Peyer's patch (tissue), 4 donors: Measurements from ENCODE around the gene KCNJ5. TPM values are rescaled to one million over a fixed set of nuclear protein-coding genes. Genes with fewer than 3 reads are reported as not detected.

Experiments used
- DNase-seq, 3 donors: peaks; one replicate each; pipeline ENCODE4 v3.0.0-alpha.2; 2017 to 2019
- H3K27ac ChIP-seq, 4 donors: fragments of 200-600 bp; sonication (generic); one replicate each; pipeline ENCODE4 v1.5.1; 2016 to 2019
- H3K27me3 ChIP-seq, 2 donors: fragments of 200-600 bp; sonication (generic); one replicate each; pipeline ENCODE4 v1.5.1; 2019
- H3K36me3 ChIP-seq, 3 donors: fragments of 200-600 bp; sonication (generic); one replicate each; pipeline ENCODE4 v1.5.1; 2016 to 2019
- H3K4me1 ChIP-seq, 4 donors: fragments of 200-600 bp; sonication (generic); one replicate each; pipeline ENCODE4 v1.5.1; 2016 to 2019
- H3K4me3 ChIP-seq, 4 donors: fragments of 200-600 bp; sonication (generic); 1 replicate in 3 of 4; 2 replicates in 1 of 4; pipeline ENCODE4 v1.5.1; 2016 to 2019; ENCODE audit warnings: mild to moderate bottlenecking in 1 of 4
- H3K9me3 ChIP-seq, 4 donors: fragments of 200-600 bp; sonication (generic); one replicate each; pipeline ENCODE4 v1.5.1; 2016 to 2019; ENCODE audit warnings: mild to moderate bottlenecking in 1 of 4
- CTCF ChIP-seq, 6 experiments: fragments of 450-650 bp in 4 of 6; fragments of 200-600 bp in 2 of 6; sonication (generic) in 1 of 6; IDR thresholded peaks; one replicate each; pipeline ENCODE4 v1.5.1; 2017 to 2019; ENCODE audit warnings: antibody characterized with exemption in 6 of 6, mild to moderate bottlenecking in 3 of 6, moderate library complexity in 1 of 6
- POLR2A ChIP-seq, 2 donors: fragments of 450-650 bp; IDR thresholded peaks; one replicate each; pipeline ENCODE4 v1.5.1; 2017; ENCODE audit warnings: antibody characterized with exemption in 2 of 2, mild to moderate bottlenecking in 2 of 2, moderate library complexity in 2 of 2
- total RNA-seq, 4 donors: library from RNA; depleted of rRNA; stranded (reverse); fragments of >200 nt; gene quantifications; one replicate each; pipeline ENCODE4 v1.1.0, GENCODE V29; 2016

KCNJ5 gene
- total RNA-seq, 4 donors from 2014 or later: 1.6 TPM; not detected in 3

GRCh38 chr11:128963744-128964325, 72.7 kb downstream of the KCNJ5 start:
- Histone ChIP-seq H3K27me3 (no peaks in the 10 kb centered on the region), H3K36me3 (peaks cover 0 to 21% (median 0%) of the 10 kb centered on the region in 3 donors)
- TF ChIP-seq POLR2A (IDR thresholded peaks at IDR 0.05) (no peak), CTCF (IDR thresholded peaks at IDR 0.05) (no peak)

GRCh38 chr11:128964463-128964930, 73.3 kb downstream of the KCNJ5 start:
- Histone ChIP-seq H3K4me3 (no peak overlapping the region), H3K27me3 (no peaks in the 10 kb centered on the region), H3K27ac (no peak overlapping the region), H3K4me1 (no peaks in the 10 kb centered on the region), H3K36me3 (peaks cover 0 to 27% (median 0%) of the 10 kb centered on the region in 3 donors), H3K9me3 (no peaks in the 10 kb centered on the region)
- TF ChIP-seq CTCF (IDR thresholded peaks at IDR 0.05) (no peak), POLR2A (IDR thresholded peaks at IDR 0.05) (no peak)
- DNase-seq: no peak

More at GRCh38 chr11:128963744-128964325, 72.7 kb downstream of the KCNJ5 start:
- H3K4me1 ChIP-seq: no peaks in the 10 kb centered on the region
- no peak overlapping the region for H3K27ac ChIP-seq
- no peaks in the 10 kb centered on the region for H3K9me3 ChIP-seq
- DNase-seq: no peak
- H3K4me3 ChIP-seq: no peak overlapping the region

- Histone ChIP-seq H3K4me1 (no peaks in the 10 kb centered on the region), H3K36me3 (peaks cover 0 to 37% (median 0%) of the 10 kb centered on the region in 3 donors), H3K4me3 (no peak overlapping the region), H3K27ac (no peak overlapping the region), H3K27me3 (no peaks in the 10 kb centered on the region), H3K9me3 (no peaks in the 10 kb centered on the region)
- no peak for DNase-seq
- TF ChIP-seq POLR2A (IDR thresholded peaks at IDR 0.05) (no peak), CTCF (IDR thresholded peaks at IDR 0.05) (no peak)
Observed at GRCh38 chr11:128965485-128965884, 74.3 kb downstream of the KCNJ5 start.

GRCh38 chr11:128967578-128967977, 76.4 kb downstream of the KCNJ5 start:
- Histone ChIP-seq H3K27ac (no peak overlapping the region), H3K9me3 (no peaks in the 10 kb centered on the region), H3K4me1 (no peaks in the 10 kb centered on the region), H3K27me3 (no peaks in the 10 kb centered on the region), H3K36me3 (peaks cover 0 to 57% (median 0%) of the 10 kb centered on the region in 3 donors), H3K4me3 (no peak overlapping the region)
- no peak for DNase-seq
- TF ChIP-seq CTCF (IDR thresholded peaks at IDR 0.05): no peak
- no peak for TF ChIP-seq POLR2A (IDR thresholded peaks at IDR 0.05)

- Histone ChIP-seq H3K4me1 (no peaks in the 10 kb centered on the region), H3K36me3 (peaks cover 0 to 62% (median 0%) of the 10 kb centered on the region in 3 donors), H3K4me3 (no peak overlapping the region), H3K9me3 (no peaks in the 10 kb centered on the region), H3K27me3 (no peaks in the 10 kb centered on the region), H3K27ac (no peak overlapping the region)
- TF ChIP-seq CTCF (IDR thresholded peaks at IDR 0.05): no peak
- TF ChIP-seq POLR2A (IDR thresholded peaks at IDR 0.05): no peak
- no peak for DNase-seq
Observed at GRCh38 chr11:128968916-128969315, 77.8 kb downstream of the KCNJ5 start.

Other genes with a start within 250 kb of the KCNJ5 start
- gene FLI1, start 197.3 kb upstream of the KCNJ5 start, total RNA-seq: 10 to 100 TPM in 3 of 4 donors, 1 to 10 TPM in 1; 7.7 to 66.8 (median 15.3) TPM
- not detected for gene KCNJ1, start 24.1 kb upstream of the KCNJ5 start, total RNA-seq
- 1 to 10 TPM in 1 of 4 donors, under 1 TPM in 2, not detected in 1; 0.35 to 2.0 (median 0.47) TPM for gene TP53AIP1, start 51.5 kb downstream of the KCNJ5 start, total RNA-seq